Activated CD8-positive, alpha-beta memory T cell treated with anti-CD3 and anti-CD28 coated beads, Interleukin-2, amount 50 U/mL, for 1 hour (primary cell): ENCODE measurements around the gene NOXA1.
"Not testable (repeated sequence)": the region's sequence is repeated elsewhere in the genome, so short reads cannot be mapped to it uniquely, and the experiment has no call there.

Experiments
- DNase-seq: peaks from one replicate; pipeline ENCODE4 v3.0.0-alpha.2; 2020; ENCODE audit errors: extremely low read depth

The NOXA1 gene

DNA sequence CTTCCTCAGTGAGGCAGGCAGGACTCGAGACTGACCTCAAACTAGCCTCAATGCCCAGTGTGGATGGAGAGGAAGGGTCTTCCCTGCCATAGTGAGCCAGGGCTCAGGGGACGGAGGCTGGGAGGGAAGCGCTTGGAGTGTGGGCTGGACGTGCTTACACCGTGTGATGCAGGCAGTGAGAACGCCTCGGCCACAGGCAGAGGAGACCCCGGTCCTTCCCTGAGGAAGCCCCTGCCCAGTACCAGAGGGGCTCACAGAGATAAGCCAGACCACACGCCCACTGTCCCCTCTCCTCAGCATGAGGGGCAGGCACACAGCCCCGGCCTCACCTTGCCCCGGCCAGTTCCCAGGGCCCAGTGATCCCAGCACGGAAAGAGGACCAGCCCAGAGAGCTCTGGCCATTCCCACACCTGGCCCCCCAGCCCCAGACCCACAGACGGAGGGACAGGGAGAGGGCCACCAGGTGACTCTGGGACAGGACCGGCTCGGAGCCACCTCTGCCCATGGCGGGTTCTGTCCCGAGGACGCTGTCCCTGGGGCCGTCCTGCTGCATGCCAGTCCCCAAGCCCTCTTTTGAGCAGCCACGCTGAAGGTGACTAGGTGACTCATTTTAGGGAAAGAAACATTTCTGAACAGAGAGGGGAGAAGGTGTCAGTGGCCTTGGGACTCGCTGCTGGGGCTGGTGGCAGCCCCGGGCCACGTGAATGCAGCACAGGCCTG is 42.0 kb downstream of the NOXA1 start:
- DNase-seq = no peak

DNA sequence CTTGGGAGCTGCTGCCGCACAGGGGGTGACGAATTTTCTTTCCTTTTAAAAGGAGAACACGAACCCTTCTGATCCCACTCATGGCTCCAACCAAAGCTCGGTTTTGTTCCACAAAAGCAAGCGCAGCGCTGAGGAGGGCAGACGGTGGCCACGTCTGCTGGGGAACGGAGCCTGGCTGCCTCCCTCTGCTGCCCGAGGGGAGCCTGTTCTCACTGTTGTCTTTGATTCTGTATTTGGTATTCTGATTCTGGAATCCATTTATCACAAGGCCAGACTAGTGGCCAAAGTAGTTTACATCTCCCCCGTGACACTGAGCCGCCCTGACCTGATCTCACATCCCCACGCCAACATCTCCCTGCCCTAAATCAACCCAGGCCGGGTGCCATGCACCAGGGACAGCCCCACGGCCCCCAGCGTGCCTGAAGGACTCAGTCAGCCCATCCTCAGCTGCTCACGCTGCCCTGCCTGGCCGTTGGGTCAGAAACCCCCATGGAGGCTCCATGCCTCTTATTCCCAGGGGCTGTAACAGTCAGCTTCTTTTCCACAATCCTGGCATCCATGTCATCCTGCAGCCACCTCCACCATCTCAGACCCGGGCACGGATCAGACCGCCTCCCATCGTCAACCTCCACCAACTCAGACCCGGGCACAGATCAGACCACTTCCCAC is 42.7 kb downstream of the NOXA1 start:
- DNase-seq = no peak

DNA sequence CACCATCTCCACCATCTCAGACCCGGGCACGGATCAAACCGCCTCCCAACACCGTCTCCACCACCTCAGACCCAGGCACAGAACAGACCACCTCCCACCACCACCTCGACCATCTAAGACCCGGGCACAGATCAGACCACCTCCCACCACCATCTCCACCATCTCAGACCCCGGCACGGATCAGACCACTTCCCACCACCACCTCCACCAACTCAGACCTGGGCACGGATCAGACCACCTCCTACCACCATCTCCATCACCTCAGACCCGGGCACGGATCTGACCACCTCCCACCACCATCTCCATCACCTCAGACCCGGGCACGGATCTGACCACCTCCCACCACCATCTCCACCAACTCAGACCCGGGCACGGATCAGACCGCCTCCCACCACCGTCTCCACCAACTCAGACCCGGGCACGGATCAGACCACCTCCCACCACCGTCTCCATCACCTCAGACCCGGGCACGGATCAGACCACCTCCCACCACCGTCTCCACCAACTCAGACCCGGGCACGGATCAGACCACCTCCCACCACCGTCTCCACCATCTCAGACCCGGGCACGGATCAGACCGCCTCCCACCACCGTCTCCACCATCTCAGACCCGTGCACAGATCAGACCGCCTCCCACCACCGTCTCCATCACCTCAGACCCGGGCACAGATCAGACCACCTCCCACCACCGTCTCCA is 43.3 kb downstream of the NOXA1 start:
- not testable (repeated sequence) for DNase-seq

DNA sequence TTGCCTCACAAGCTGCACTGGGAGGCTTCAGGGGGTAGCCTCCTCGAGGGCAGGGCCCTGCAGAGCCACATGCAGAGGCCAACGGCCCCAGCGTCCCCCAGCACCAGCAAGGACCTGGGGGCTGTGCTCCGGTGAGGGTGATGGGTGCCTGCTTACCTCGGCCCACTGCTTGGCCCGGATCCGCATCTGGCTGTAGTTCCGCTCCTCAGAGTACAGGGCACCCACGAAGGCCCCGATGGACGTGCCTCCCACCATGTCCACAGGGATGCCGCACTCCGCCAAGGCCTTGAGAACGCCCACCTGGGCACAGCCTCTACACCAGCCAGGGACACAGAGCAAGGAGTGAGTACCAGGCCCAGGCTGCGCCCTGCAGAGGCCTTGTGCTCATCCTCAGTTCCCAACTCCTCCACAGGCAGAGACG is 44.0 kb downstream of the NOXA1 start:
- no peak for DNase-seq

DNA sequence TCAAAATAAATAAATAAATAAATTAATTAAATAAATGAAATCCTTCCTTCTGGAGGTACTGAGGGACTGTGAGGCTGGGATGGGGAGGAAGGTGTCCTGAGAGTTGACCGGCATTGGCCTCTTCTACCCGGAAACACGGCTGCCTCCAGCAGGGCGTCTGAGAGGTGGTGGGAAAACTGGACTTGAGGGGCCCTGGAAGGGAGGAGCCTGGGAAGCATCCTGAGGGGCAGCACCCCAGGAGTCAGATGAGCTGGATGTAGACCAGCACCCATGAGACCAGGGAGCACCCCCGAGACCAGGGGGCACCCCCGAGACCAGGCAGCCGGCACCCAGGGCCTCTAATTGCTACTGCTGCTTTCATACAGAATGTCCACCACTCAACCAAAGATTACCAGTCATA is 44.7 kb downstream of the NOXA1 start:
- no peak for DNase-seq

DNA sequence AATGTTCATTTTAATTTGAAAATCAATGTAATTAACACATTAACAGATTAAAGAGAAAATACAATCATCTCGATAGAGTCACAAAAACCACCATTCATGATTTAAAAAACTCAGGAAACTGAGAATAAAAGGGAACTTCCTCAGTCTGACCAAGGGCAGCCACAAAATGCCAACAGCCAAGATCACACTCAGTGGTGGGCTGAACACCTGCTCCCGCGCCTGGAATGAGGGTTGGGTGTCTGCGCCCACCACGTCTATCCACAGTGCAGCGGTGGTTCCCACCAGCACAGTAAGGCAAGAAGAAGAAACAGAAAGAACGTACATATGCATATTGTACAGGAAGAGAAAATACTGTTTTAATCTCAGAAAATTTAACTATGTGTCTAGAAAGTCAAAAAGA is 47.6 kb downstream of the NOXA1 start:
- DNase-seq = no peak

DNA sequence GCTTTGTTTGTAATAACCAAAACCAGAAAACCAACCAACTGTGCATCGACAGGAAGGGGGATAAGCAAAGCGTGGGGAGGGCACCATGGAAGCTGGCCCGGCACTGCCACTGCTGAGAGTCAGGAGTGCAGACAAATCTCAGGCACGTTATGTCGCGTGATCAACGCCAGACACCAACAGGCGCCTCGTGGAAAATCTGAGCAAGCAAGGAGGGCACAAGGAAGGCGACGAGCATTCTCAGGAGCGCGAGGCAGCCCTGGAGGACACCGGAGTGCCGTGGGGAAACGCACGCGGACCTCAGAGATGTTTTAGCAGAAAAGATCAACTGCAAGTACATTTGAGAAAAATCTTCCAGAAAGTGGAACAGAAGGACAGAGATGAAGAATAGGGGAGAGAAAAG is 51.1 kb downstream of the NOXA1 start:
- DNase-seq = no peak

DNA sequence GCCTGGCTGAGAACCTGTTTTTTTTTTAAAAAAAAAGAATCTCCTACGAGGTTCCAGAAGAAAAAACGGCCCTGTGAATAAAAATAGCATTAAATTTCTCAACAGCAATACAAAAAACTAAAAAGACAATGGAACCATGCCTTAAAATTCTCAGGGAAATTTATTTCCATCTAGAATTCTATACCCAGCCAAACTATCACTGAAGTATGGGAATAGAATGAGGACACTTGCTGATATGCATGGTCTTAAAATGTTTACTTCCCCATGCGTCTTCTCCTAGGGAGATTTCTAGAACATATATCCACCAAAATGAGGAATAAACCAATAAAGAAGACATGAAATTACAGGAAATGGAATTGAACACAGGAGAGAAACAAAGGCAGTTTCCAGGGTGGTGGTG is 52.5 kb downstream of the NOXA1 start:
- DNase-seq = no peak

DNA sequence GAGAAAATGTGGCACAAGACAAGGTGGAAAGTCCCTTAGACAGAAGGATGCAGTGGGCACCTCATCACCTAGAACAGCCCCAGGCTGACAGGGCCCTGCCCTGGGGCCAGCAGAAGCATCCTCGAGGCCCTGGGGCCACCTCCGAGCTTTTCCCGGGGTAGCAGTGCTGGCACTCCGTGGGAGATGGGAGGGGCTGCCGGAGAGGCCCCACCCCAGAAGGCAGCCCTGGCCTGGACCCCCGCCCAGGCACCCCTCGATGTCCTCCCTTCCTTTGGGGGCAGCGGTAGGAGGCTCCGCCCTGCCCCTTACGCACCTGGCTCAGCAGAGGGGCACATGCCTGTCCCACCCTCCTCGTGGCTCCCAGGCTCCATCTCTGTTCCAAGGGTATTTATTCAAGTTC is 53.7 kb downstream of the NOXA1 start:
- DNase-seq = no peak

DNA sequence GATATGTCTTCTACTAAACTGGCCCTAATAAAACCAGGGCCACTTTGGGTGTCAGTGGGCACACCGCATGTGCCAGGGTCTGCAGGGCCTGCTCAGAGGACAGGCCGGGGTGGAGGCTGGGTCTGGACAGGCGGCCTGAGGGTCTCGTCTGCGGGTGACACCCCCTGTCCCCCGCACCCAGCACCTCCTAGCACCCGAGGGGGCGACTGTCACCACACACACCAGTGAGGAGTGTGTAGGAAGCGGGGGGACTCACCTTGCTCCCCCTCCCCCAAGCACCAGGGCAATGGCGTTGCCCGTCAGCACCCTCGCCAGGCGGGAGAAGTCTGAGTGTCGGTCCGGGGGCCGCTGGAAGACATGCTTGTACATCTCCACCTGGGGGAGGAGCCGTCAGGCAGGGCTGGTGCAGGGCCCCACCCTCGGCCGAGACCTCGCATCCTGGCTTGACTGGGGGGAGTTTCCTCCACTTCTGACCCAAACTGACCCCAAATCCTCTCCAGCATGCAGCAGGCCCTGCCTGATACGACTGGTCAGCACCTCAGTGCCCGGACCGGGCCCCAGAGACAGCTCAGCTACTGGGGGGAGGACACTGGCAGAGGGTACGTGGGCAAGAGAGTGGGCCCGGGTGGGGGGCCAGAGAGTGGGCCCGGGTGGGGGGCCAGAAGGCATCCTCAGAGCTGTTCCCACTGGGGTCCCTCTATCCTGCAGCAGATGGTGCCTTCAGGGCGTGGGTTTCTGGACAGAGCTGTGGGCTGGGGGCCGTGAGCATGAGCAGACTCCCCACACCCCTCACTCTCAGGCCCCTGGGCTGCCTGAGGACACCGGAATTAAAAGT is 54.8 kb downstream of the NOXA1 start:
- DNase-seq = no peak

DNA sequence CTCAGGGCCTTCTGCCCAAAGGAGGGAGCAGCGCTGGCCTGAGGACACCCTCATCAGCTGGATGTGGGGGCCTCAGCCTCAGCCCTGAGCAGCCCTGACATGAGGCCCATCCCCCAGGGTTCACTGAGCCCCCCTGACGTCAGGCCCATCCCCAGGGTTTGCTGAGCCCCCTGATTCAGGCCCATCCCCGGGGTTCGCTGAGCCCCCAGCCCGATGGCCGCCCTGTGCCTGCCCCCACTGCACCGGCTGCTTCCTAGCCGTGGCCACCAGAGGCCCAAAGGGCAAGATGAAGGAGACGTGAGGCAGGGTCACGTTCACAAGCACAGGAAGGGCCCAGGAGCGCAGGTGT is 55.4 kb downstream of the NOXA1 start:
- no peak for DNase-seq

DNA sequence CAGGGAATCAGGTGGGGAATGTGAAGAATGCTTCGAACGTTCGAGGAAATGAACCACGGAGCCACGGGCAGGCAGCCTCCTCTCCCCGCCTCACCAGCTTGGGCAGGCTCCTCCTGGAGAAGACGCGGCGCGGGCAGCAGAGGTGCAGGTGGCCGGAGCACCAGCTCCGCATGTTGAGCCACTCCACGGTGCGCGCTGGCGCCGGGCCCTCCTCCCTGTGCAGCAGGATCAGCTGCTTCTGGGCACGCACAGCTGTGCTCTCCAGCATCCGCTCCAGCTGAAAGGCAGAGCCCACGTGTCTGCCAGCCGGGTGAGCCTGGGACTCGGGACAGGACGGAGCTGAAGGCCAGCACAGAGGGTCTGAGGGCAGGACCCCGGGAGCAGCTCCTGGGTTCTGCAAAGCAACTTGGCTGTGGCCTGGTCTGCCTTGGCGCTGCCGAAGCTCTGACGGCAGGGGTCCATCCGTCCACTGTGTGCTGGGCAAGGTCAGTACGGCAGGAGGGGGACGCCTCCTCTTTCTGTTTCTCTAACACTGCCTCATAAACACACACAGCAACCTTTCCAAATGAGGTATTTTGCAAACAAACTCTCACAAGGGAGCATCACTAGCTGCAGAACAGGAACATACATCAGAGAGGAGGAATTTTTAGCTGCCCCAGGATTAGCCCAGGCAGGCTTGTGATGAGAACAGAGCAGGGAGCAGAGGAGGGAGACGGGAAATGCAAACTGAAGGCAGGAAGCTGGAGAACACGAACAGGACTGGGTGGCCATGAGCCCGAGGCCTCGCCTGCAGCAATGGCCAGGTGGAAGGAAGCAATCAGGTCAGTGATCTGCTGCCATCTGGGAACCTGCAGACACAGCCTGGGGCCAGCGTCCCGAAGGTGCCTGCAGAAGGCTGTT is 56.0 kb downstream of the NOXA1 start:
- no peak for DNase-seq

DNA sequence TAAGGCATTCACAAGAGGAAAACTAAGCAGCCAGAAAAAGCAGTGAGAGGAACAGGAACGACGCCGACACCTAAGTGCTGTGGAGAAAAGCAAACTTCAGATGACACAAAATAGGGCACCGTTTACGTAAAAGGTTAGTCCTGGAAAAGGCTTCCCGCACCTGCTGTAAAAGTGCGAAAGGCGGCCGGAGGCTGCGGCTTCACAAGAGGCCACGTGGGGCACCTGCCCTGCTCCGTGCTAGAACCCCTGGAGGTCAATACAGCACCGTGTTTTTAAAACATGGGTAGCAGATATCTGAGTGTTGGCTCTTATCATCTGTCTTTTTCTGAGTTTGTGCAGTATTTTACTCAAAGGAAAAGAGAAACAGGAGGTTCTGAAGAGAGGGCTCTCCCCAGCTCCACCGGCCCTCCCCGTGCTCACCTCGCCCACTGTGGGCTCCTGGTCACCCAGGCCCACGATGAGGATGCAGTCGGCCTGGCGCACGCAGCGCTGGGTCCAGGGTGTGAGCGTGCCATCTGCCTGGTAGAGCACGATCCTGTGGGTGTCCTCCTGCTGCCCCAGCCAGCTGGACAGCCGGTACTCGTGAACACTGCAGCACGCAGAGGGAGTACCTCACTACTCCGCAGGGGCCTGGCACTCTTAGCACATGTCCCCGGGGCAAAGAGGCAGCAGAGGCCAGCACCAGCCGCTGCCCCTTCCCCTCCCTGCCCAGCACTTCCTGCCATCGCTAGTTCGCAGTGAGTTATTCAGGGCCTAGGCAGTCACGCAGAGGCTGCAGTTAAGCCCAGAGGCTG is 56.9 kb downstream of the NOXA1 start:
- no peak for DNase-seq

DNA sequence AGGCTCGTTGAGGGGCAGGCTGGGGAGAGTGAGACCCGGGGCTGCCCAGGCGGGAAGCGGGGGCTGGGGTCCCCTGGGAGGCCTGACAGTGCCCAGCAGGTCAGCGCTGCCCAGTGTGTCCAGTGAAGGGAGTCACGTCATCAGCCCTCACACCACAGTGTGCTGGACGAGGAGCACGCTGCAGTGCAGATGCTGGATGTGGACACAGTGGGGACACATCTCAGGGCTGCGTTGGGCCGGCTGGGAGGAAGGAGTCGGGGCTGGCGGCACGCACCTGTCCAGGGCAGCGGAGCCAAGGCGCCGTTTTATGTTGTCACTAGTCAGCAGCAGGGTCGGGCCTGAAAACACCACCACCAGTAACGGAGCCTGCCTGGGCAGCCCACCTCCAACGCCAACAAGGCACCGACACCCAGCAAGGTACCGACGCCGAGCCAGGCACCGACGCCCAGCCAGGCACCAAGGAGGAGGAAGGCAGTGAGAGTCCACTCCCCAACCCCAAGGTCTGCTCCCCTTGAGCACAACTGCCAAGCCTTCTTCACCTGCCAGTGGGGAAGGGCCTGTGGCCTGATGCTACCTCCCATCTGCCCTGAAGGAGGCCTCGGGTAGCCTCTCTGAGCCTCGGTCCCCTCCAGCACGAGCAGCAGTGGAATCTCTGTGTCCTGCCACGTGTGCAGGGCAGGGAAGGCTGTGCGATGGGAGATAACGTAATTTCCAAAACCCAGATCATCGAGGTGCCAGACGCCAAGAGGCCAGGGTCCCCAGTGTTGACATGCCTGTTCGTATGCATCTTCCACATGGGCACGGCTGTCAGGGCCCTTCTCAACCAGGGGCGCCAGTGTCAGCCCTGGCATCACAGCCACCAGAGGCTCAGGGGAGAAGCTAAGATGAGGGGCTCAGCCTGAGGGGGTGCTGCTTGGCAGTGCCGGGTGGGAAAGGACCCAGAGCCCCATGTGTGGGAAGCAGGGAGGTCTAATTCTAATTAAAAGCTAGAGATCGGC is 57.8 kb downstream of the NOXA1 start:
- no peak for DNase-seq

DNA sequence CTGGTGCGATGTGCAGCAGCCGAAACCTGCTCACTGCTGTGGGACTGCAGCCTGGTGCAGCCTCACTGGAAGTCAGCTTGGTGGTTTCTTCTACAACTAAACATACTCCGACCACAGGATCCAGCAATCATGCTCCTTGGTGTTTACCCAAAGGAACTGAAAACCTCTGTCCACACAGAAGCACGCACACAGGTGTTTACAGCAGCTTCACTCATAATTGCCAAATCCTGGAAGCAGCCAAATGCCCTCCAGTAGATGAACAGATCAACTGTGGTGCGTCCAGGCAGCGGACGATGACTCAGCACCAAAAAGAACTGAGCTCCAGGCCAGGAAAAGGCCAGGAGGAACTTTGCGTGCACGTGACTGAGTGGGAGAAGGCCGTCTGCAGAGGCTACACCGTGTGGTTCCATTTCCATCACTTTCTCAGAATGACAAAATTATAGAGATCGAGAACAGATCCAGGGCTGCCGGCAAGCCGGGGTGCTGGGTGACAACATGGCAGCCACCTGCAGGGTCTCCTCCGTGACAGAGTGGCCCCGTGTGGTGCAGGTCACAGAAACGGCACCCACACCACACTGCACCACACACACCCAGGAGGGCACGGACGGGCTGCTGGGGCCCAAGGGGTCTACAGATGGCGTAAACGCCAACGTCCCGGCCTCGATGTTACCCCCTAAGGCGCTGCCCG is 59.0 kb downstream of the NOXA1 start:
- no peak for DNase-seq
